Measurements from ENCODE around the gene SPATS2L. TPM values are rescaled to one million over a fixed set of nuclear protein-coding genes. Genes with fewer than 3 reads are reported as not detected.

SPATS2L gene
- total and polyA plus RNA-seq, 2 of the 13 experiments (the other 11 are each of a cell fraction or from before 2014, with no cell fraction given), result 154 to 212 TPM

- H3K4me3 ChIP-seq (replicated peaks in 1 of 3; ENCODE audit: insufficient read depth in 1 of 3, low read depth in 2 of 3, low read length in 3 of 3), result no peak overlapping the region
- ChIA-PET CTCF (ENCODE audit: low intra/inter-chr PET ratio, low total read pairs) (no interaction called here), POLR2A (no interaction called here)
- 68% methylated on average over 2 of the region's 2 CpGs for WGBS (ENCODE audit: low lambda C conversion rate)
- no peak overlapping the region for H2AFZ ChIP-seq (ENCODE audit: low read length)
- no peak overlapping the region for H3K4me2 ChIP-seq (ENCODE audit: low read depth, low read length)
- H3K9ac ChIP-seq (ENCODE audit: insufficient read depth, low read depth, low read length), result no peak overlapping the region
- H3K4me1 ChIP-seq (ENCODE audit: insufficient read depth, low read length), result peaks cover 45% of the 10 kb centered on the region
- H3K36me3 ChIP-seq (replicated peaks in 1 of 2; ENCODE audit: control insufficient read depth in 1 of 2, insufficient read depth in 2 of 2, low read length in 2 of 2), result no peaks in the 10 kb centered on the region
- intact Hi-C loops (cut with micrococcal nuclease; ENCODE audit: unreplicated experiment), result no loop called here
- DNase-seq (ENCODE audit: low spot score) (no peak), FAIRE-seq (no peak), ATAC-seq (no peak)
- peaks cover 0 to 2% of the 10 kb centered on the region in 2 experiments; a peak in 1 of 5 replicates for H3K27me3 ChIP-seq (ENCODE audit: control insufficient read depth in 1 of 2, insufficient read depth in 2 of 2, low read length in 2 of 2)
- BruUV-seq (replicated peaks), result no TSS peak
- no peaks in the 10 kb centered on the region for H3K9me3 ChIP-seq (ENCODE audit: low read length)
- H3K79me2 ChIP-seq (ENCODE audit: insufficient read depth, low read length), result no peaks in the 10 kb centered on the region
- H4K20me1 ChIP-seq (ENCODE audit: insufficient read depth, low read length), result no peaks in the 10 kb centered on the region
- in situ Hi-C loops (cut with HindIII; ENCODE audit: extremely low pct_ligation_motif_present, low pct_unique_long_range_greater_than_20kb), result no loop called here
- no peak overlapping the region for H3K27ac ChIP-seq (ENCODE audit: extremely low read length, insufficient read depth, low read length)
- TF ChIP-seq ZNF891 (CRISPR knock-in tag; IDR thresholded peaks at IDR 0.05) (no peak), UBTF (CRISPR knock-in tag; IDR thresholded peaks at IDR 0.05) (no peak), ZMYM3 (CRISPR knock-in tag; IDR thresholded peaks at IDR 0.05) (peak; percentile 49; the same call in 1 of the 2 replicates), HNF1A (IDR thresholded peaks at IDR 0.05; ENCODE audit: low read depth) (no peak), HNF1A (CRISPR knock-in tag; IDR thresholded peaks at IDR 0.05; ENCODE audit: borderline replicate concordance) (no peak), KLF11 (CRISPR knock-in tag; IDR thresholded peaks at IDR 0.05) (no peak), HNF4A (CRISPR knock-in tag; IDR thresholded peaks at IDR 0.05) (peak; percentile 68), CBX5 (CRISPR knock-in tag; IDR thresholded peaks at IDR 0.05; ENCODE audit: borderline replicate concordance) (no peak), ZFP90 (CRISPR knock-in tag; IDR thresholded peaks at IDR 0.05; ENCODE audit: borderline replicate concordance) (no peak), CCDC6 (CRISPR knock-in tag; IDR thresholded peaks at IDR 0.05) (no peak), EHMT2 (IDR thresholded peaks at IDR 0.05; ENCODE audit: borderline replicate concordance, low read depth, low read length) (0 out of 2 replicates have a peak, but pooled peaks have one; percentile 26), HNRNPL (IDR thresholded peaks at IDR 0.05; ENCODE audit: low read depth, low read length) (no peak), ZNF800 (CRISPR knock-in tag; IDR thresholded peaks at IDR 0.05) (no peak)
Measured at GRCh38 chr2:200276472-200276871, 30.0 kb upstream of the SPATS2L start.
